Omental fat pad (tissue), 4 donors: ENCODE data around the gene KIF21B. TPM values are rescaled to one million over a fixed set of nuclear protein-coding genes. Genes with fewer than 3 reads are reported as not detected.

Experiments used
- ATAC-seq: fragments of 150-250 bp; one replicate; pipeline ENCODE4 v1.9.1; 2016; ENCODE audit warnings: mild to moderate bottlenecking, moderate library complexity; ENCODE audit not compliant: low FRiP score
- DNase-seq: peaks from one replicate; pipeline ENCODE4 v3.0.0-alpha.2; 2019; ENCODE audit warnings: low spot score
- CTCF ChIP-seq, 3 donors: fragments of 450-650 bp; IDR thresholded peaks; one replicate each; pipeline ENCODE4 v1.5.1; 2016 to 2017; ENCODE audit warnings: antibody characterized with exemption in 3 of 3, mild to moderate bottlenecking in 3 of 3, moderate library complexity in 2 of 3
- total RNA-seq, 4 donors: library from RNA; depleted of rRNA; stranded (reverse); fragments of >200 nt; gene quantifications; one replicate each; pipeline ENCODE4 v1.1.0, GENCODE V29; 2016

KIF21B gene
- total RNA-seq, 4 donors from 2014 or later: 0.93 to 6.1 (median 3.7) TPM

- DNase-seq: no peak
- TF ChIP-seq CTCF (IDR thresholded peaks at IDR 0.05): no peak
- ATAC-seq: no peak
Observed at GRCh38 chr1:201020721-201021629, 2.5 kb downstream of the KIF21B start.

- no peak for TF ChIP-seq CTCF (IDR thresholded peaks at IDR 0.05)
- no peak for ATAC-seq
- no peak for DNase-seq
Observed at GRCh38 chr1:201020040-201020591, 3.4 kb downstream of the KIF21B start.

GRCh38 chr1:201019321-201019977 is 4.1 kb downstream of the KIF21B start:
- no peak for ATAC-seq
- no peak for TF ChIP-seq CTCF (IDR thresholded peaks at IDR 0.05)
- no peak for DNase-seq

GRCh38 chr1:201017828-201018163 is 5.7 kb downstream of the KIF21B start:
- no peak for TF ChIP-seq CTCF (IDR thresholded peaks at IDR 0.05)
- DNase-seq: no peak
- ATAC-seq: no peak

GRCh38 chr1:201016943-201017827 is 6.3 kb downstream of the KIF21B start:
- no peak for DNase-seq
- no peak for TF ChIP-seq CTCF (IDR thresholded peaks at IDR 0.05)
- ATAC-seq: no peak

GRCh38 chr1:201016211-201016651 is 7.3 kb downstream of the KIF21B start:
- DNase-seq (no peak), ATAC-seq (no peak)
- no peak for TF ChIP-seq CTCF (IDR thresholded peaks at IDR 0.05)
